Activated CD8-positive, alpha-beta T cell treated with anti-CD3 and anti-CD28 coated beads for 36 hours (primary cell): Measurements from ENCODE around the gene MGRN1. TPM values are rescaled to one million over a fixed set of nuclear protein-coding genes. Genes with fewer than 3 reads are reported as not detected.

ENCODE experiments used
- ATAC-seq: fragments of 200-7000 bp; cut with Tn5 transposase; one replicate; pipeline ENCODE4 v1.10.0; 2021; ENCODE audit warnings: mild to moderate bottlenecking, moderate library complexity
- CTCF ChIA-PET: fragments of 350-600 bp; sonication (Branson Sonifier 250); formaldehyde crosslinking; loops from one replicate; lab custom pipeline; 2021; ENCODE audit warnings: antibody characterized with exemption; lab: Charles Lee
- POLR2A ChIA-PET: fragments of 350-600 bp; sonication (Branson Sonifier 250); formaldehyde crosslinking; loops from one replicate; lab custom pipeline; 2021; ENCODE audit warnings: antibody characterized with exemption; lab: Charles Lee
- DNase-seq: peaks from one replicate; pipeline ENCODE4 v3.0.0-alpha.2; 2020
- H3K27ac Mint-ChIP-seq: one replicate; pipeline ENCODE4 v1.8.0; 2021; ENCODE audit warnings: mild to moderate bottlenecking, mixed read lengths
- H3K27me3 Mint-ChIP-seq: one replicate; pipeline ENCODE4 v1.8.0; 2021; ENCODE audit warnings: mixed read lengths
- H3K36me3 Mint-ChIP-seq: one replicate; pipeline ENCODE4 v1.8.0; 2021; ENCODE audit warnings: low read depth, mixed read lengths
- H3K4me1 Mint-ChIP-seq: one replicate; pipeline ENCODE4 v1.8.0; 2021; ENCODE audit warnings: low read depth, mixed read lengths
- H3K4me3 Mint-ChIP-seq: one replicate; pipeline ENCODE4 v1.8.0; 2021; ENCODE audit warnings: mild to moderate bottlenecking, moderate library complexity, mixed read lengths
- H3K9me3 Mint-ChIP-seq: one replicate; pipeline ENCODE4 v1.8.0; 2021; ENCODE audit warnings: mixed read lengths
- CTCF ChIP-seq: fragments of 200-600 bp; IDR thresholded peaks from one replicate; pipeline ENCODE4 v1.8.0; 2022; ENCODE audit warnings: antibody characterized with exemption, mild to moderate bottlenecking
- intact Hi-C: fragments of 100-400 bp; cut with micrococcal nuclease; formaldehyde crosslinking; loops from one replicate; pipeline ENCODE4 v1.10.0; 2022
- total RNA-seq, 2 experiments: library from RNA; stranded (reverse); gene quantifications; one replicate each; pipeline ENCODE4 v1.2.3, GENCODE V29; 2021

Gene MGRN1
- total RNA-seq, 2 experiments from 2014 or later, result 67.6 to 70.8 TPM

- no peaks in the 10 kb centered on the region for H3K9me3 Mint-ChIP-seq
- peak overlapping the region; percentile 82 for H3K4me3 Mint-ChIP-seq
- CTCF ChIA-PET, result interaction anchor here (0.9 to 2.6 kb wide), 4 partner anchors 10 to 109 kb away, joined by 3 to 23 read pairs (median 8); partner anchors contain the start of genes CDIP1 and MGRN1
- peak overlapping the region; percentile 95 for H3K27ac Mint-ChIP-seq
- DNase-seq (peak; percentile 19), ATAC-seq (peak; percentile 22)
- H3K27me3 Mint-ChIP-seq, result no peaks in the 10 kb centered on the region
- no peak for TF ChIP-seq CTCF
- peaks cover 34% of the 10 kb centered on the region for H3K4me1 Mint-ChIP-seq
- intact Hi-C loops, result no loop called here
- H3K36me3 Mint-ChIP-seq, result no peaks in the 10 kb centered on the region
- POLR2A ChIA-PET, result interaction anchor here (1.2 to 2.5 kb wide), 5 partner anchors 10 to 290 kb away, joined by 3 to 16 read pairs (median 5); partner anchors contain the start of gene MGRN1
Observed at GRCh38 chr16:4615384-4616046, 9.1 kb upstream of the MGRN1 start.

GRCh38 chr16:4616047-4616811 is 8.4 kb upstream of the MGRN1 start:
- no peaks in the 10 kb centered on the region for H3K27me3 Mint-ChIP-seq
- intact Hi-C loops, result no loop called here
- H3K36me3 Mint-ChIP-seq, result no peaks in the 10 kb centered on the region
- POLR2A ChIA-PET, result interaction anchor here (1.0 to 2.5 kb wide), 8 partner anchors 9 to 290 kb away, joined by 3 to 16 read pairs (median 4); partner anchors contain the start of gene MGRN1
- ATAC-seq, result peak; percentile 88
- peak; percentile 40 for TF ChIP-seq CTCF
- peaks cover 34% of the 10 kb centered on the region for H3K4me1 Mint-ChIP-seq
- H3K27ac Mint-ChIP-seq, result peak overlapping the region; percentile 99
- peak; percentile 100 for DNase-seq
- H3K9me3 Mint-ChIP-seq, result no peaks in the 10 kb centered on the region
- peak overlapping the region; percentile 96 for H3K4me3 Mint-ChIP-seq
- CTCF ChIA-PET, result interaction anchor here (0.8 to 2.9 kb wide), 6 partner anchors 9 to 110 kb away, joined by 3 to 23 read pairs (median 6); partner anchors contain the start of genes CDIP1, MGRN1 and NUDT16L1

GRCh38 chr16:4617880-4618279 is 6.7 kb upstream of the MGRN1 start:
- H3K4me3 Mint-ChIP-seq, result peak overlapping the region; percentile 96
- H3K4me1 Mint-ChIP-seq, result peaks cover 30% of the 10 kb centered on the region
- ChIA-PET POLR2A (interaction anchor here (0.7 kb wide), 1 partner anchor 341 kb away, joined by 3 read pairs; no protein-coding TSS in a partner anchor), CTCF (interaction anchor here (1.1 to 2.9 kb wide), 3 partner anchors 7 to 113 kb away, joined by 3 to 23 read pairs (median 8); partner anchors contain the start of gene MGRN1)
- TF ChIP-seq CTCF, result no peak
- DNase-seq (no peak), ATAC-seq (no peak)
- no peaks in the 10 kb centered on the region for H3K36me3 Mint-ChIP-seq
- H3K9me3 Mint-ChIP-seq, result no peaks in the 10 kb centered on the region
- H3K27ac Mint-ChIP-seq, result no peak overlapping the region
- intact Hi-C loops, result no loop called here
- H3K27me3 Mint-ChIP-seq, result no peaks in the 10 kb centered on the region

GRCh38 chr16:4618645-4619418 is 5.8 kb upstream of the MGRN1 start:
- DNase-seq (no peak), ATAC-seq (no peak)
- intact Hi-C loops, result no loop called here
- Mint-ChIP-seq H3K27me3 (no peaks in the 10 kb centered on the region), H3K27ac (peak overlapping the region; percentile 30), H3K4me1 (peaks cover 29% of the 10 kb centered on the region), H3K4me3 (no peak overlapping the region), H3K36me3 (no peaks in the 10 kb centered on the region), H3K9me3 (no peaks in the 10 kb centered on the region)
- no peak for TF ChIP-seq CTCF
- CTCF ChIA-PET, result interaction anchor here (2.9 kb wide), 1 partner anchor 32 kb away, joined by 8 read pairs; no protein-coding TSS in a partner anchor
- POLR2A ChIA-PET, result interaction anchor here (0.7 kb wide), 1 partner anchor 342 kb away, joined by 3 read pairs; no protein-coding TSS in a partner anchor
